Measurements from ENCODE around the gene BRD7.

DNA sequence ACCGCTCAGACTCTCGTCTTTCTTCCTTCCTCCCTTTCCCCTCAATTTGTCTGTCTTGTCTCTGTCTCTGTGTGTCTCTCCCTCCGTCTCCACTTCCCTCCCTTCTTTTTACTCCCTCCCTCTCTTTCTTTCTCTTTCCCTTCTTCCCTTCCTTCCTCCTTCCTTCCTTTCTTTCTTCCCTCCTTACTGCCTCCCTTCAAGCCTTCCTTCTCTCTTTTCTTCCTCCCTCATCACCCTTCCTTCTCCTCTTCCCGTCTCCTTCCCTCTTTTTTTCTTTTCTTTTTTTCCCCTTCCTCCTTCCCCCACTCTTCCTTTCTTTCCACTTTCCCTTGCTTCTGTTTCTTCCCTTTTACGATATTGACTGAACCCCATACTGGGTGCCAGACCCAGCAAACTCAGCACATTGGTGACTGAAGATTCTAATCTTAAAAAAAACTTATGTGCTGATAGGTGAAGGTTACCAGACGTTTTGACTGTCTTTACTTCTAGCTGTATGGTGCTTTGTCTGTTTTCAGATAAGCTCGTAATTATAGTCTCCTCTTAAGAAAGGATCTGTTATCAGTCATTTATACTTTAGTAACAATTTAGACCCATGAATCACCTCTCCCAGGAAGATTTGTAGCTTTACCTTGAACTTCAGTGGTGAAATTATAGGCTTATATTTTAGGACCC, 481 bp upstream of the BRD7 start:
- TF ChIP-seq, protein P1, sequence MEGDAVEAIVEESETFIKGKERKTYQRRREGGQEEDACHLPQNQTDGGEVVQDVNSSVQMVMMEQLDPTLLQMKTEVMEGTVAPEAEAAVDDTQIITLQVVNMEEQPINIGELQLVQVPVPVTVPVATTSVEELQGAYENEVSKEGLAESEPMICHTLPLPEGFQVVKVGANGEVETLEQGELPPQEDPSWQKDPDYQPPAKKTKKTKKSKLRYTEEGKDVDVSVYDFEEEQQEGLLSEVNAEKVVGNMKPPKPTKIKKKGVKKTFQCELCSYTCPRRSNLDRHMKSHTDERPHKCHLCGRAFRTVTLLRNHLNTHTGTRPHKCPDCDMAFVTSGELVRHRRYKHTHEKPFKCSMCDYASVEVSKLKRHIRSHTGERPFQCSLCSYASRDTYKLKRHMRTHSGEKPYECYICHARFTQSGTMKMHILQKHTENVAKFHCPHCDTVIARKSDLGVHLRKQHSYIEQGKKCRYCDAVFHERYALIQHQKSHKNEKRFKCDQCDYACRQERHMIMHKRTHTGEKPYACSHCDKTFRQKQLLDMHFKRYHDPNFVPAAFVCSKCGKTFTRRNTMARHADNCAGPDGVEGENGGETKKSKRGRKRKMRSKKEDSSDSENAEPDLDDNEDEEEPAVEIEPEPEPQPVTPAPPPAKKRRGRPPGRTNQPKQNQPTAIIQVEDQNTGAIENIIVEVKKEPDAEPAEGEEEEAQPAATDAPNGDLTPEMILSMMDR (conservative IDR thresholded peaks at IDR 0.05; ENCODE audit: low read depth, low read length) = no peak
- no peak for TF ChIP-seq POLR2A (IDR thresholded peaks at IDR 0.05; ENCODE audit: low read depth, low read length)

Measured in IMR-90 (cell line).